HepG2 (cell line): ENCODE results near the gene TET2. TPM values are rescaled to one million over a fixed set of nuclear protein-coding genes. Genes with fewer than 3 reads are reported as not detected.

Experiments
- CAMTA2 ChIP-seq: sonication (generic); formaldehyde crosslinking; IDR thresholded peaks from 2 replicates; pipeline ENCODE4 v1.4.0; 2020; ENCODE audit warnings: mild to moderate bottlenecking, missing genetic modification reagents, borderline replicate concordance
- EHMT2 ChIP-seq: fragments of 200-600 bp; sonication (generic); IDR thresholded peaks from 2 replicates; pipeline ENCODE4 v1.7.0; 2017; ENCODE audit warnings: antibody characterized with exemption, low read depth, low read length, borderline replicate concordance
- HCFC1 ChIP-seq: fragments of 150-350 bp; IDR thresholded peaks from 2 replicates; pipeline ENCODE4 v1.6.1; 2014; ENCODE audit warnings: low read depth, low read length
- HDAC1 ChIP-seq: sonication (generic); formaldehyde crosslinking; IDR thresholded peaks from 2 replicates; pipeline ENCODE4 v1.5.1; 2020; ENCODE audit warnings: mild to moderate bottlenecking, missing genetic modification reagents
- MAFF ChIP-seq: IDR thresholded peaks from 2 replicates; pipeline ENCODE4 v1.6.1; 2011; ENCODE audit warnings: low read depth, low read length, improper control_type of control experiment
- MAX ChIP-seq: IDR thresholded peaks from 2 replicates; pipeline ENCODE4 v1.6.1; 2012; ENCODE audit warnings: inconsistent platforms
- MTF2 ChIP-seq: sonication (generic); formaldehyde crosslinking; IDR thresholded peaks from 2 replicates; pipeline ENCODE4 v1.5.0; 2020; ENCODE audit warnings: missing genetic modification reagents, borderline replicate concordance
- PAF1 ChIP-seq: IDR thresholded peaks from 2 replicates; pipeline ENCODE4 v1.6.1; 2016; ENCODE audit warnings: missing genetic modification reagents, missing compliant biosample characterization
- SMARCC2 ChIP-seq: fragments of 450-650 bp; IDR thresholded peaks from 2 replicates; pipeline ENCODE4 v1.6.1; 2017; ENCODE audit warnings: antibody characterized with exemption, mild to moderate bottlenecking
- SUZ12 ChIP-seq: fragments of 150-350 bp; IDR thresholded peaks from 2 replicates; pipeline ENCODE4 v1.6.1; 2014; ENCODE audit warnings: low read depth, low read length
- TCF12 ChIP-seq, 2 experiments: fragments of 450-650 bp in 1 of 2; sonication (generic) in 1 of 2; formaldehyde crosslinking in 1 of 2; IDR thresholded peaks; 2 replicates each; pipeline versions ENCODE4 v1.6.1 to v1.8.0; 2017 to 2022; ENCODE audit warnings: antibody characterized with exemption in 1 of 2, mild to moderate bottlenecking in 1 of 2, missing genetic modification reagents in 1 of 2, moderate library complexity in 1 of 2
- U2AF2 ChIP-seq: fragments of 200-400 bp; formaldehyde crosslinking; IDR thresholded peaks from 2 replicates; pipeline ENCODE4 v1.6.1; 2017; ENCODE audit warnings: low read depth, mild to moderate bottlenecking, low read length
- ZBTB14 ChIP-seq: sonication (generic); formaldehyde crosslinking; IDR thresholded peaks from 2 replicates; pipeline ENCODE4 v1.4.0; 2020; ENCODE audit warnings: missing genetic modification reagents
- ZBTB7A ChIP-seq: sonication (generic); formaldehyde crosslinking; IDR thresholded peaks from 2 replicates; pipeline ENCODE4 v1.8.0; 2022; ENCODE audit warnings: mild to moderate bottlenecking, missing genetic modification reagents
- ZIK1 ChIP-seq: sonication (generic); formaldehyde crosslinking; IDR thresholded peaks from 2 replicates; pipeline ENCODE4 v1.5.0; 2020; ENCODE audit warnings: mild to moderate bottlenecking, low read depth, missing genetic modification reagents, borderline replicate concordance
- ZNF280D ChIP-seq: sonication (generic); formaldehyde crosslinking; IDR thresholded peaks from 2 replicates; pipeline ENCODE4 v1.5.1; 2020; ENCODE audit warnings: mild to moderate bottlenecking, missing genetic modification reagents
- ZNF530 ChIP-seq: sonication (generic); formaldehyde crosslinking; IDR thresholded peaks from 2 replicates; pipeline ENCODE4 v1.5.0; 2020; ENCODE audit warnings: low read depth, mild to moderate bottlenecking, missing genetic modification reagents
- polyA plus RNA-seq, 8 experiments: library from polyadenylated mRNA; depleted of rRNA in 3 of 8; stranded (reverse) in 7 of 8; unstranded in 1 of 8; fragments of >200 nt; fragmentation: Illumina TruSeq in 4 of 8; extraction: Trizol in 4 of 8; gene quantifications; 2 replicates each; pipeline versions ENCODE4 v1.2.1 to v1.2.3, GENCODE V29; 2011 to 2016; ENCODE audit warnings: low read depth in 4 of 8, missing spikeins in 1 of 8, mixed read lengths in 1 of 8; ENCODE audit not compliant: insufficient read depth in 1 of 8
- total RNA-seq, 5 experiments: library from RNA; depleted of rRNA; stranded (reverse); fragments of >200 nt; fragmentation: Illumina TruSeq; extraction: Trizol; gene quantifications; 2 replicates each; pipeline ENCODE4 v1.2.3, GENCODE V29; 2016; ENCODE audit warnings: low read depth in 1 of 5
- TF ChIP-seq, protein P1 (sequence below): sonication (generic); formaldehyde crosslinking; IDR thresholded peaks from 2 replicates; pipeline ENCODE4 v1.5.1; 2020; ENCODE audit warnings: mild to moderate bottlenecking, missing genetic modification reagents, borderline replicate concordance
- TF ChIP-seq, protein P2 (sequence below): sonication (generic); formaldehyde crosslinking; IDR thresholded peaks from 2 replicates; pipeline ENCODE4 v1.5.0; 2020; ENCODE audit warnings: missing genetic modification reagents

TET2 gene
- total and polyA plus RNA-seq, 2 of the 13 experiments (the other 11 are each of a cell fraction or from before 2014, with no cell fraction given), result 4.7 to 4.8 TPM

GRCh38 chr4:105171912-105172311 lies 25.2 kb downstream of the TET2 start (continued):
- TF ChIP-seq, protein P1, sequence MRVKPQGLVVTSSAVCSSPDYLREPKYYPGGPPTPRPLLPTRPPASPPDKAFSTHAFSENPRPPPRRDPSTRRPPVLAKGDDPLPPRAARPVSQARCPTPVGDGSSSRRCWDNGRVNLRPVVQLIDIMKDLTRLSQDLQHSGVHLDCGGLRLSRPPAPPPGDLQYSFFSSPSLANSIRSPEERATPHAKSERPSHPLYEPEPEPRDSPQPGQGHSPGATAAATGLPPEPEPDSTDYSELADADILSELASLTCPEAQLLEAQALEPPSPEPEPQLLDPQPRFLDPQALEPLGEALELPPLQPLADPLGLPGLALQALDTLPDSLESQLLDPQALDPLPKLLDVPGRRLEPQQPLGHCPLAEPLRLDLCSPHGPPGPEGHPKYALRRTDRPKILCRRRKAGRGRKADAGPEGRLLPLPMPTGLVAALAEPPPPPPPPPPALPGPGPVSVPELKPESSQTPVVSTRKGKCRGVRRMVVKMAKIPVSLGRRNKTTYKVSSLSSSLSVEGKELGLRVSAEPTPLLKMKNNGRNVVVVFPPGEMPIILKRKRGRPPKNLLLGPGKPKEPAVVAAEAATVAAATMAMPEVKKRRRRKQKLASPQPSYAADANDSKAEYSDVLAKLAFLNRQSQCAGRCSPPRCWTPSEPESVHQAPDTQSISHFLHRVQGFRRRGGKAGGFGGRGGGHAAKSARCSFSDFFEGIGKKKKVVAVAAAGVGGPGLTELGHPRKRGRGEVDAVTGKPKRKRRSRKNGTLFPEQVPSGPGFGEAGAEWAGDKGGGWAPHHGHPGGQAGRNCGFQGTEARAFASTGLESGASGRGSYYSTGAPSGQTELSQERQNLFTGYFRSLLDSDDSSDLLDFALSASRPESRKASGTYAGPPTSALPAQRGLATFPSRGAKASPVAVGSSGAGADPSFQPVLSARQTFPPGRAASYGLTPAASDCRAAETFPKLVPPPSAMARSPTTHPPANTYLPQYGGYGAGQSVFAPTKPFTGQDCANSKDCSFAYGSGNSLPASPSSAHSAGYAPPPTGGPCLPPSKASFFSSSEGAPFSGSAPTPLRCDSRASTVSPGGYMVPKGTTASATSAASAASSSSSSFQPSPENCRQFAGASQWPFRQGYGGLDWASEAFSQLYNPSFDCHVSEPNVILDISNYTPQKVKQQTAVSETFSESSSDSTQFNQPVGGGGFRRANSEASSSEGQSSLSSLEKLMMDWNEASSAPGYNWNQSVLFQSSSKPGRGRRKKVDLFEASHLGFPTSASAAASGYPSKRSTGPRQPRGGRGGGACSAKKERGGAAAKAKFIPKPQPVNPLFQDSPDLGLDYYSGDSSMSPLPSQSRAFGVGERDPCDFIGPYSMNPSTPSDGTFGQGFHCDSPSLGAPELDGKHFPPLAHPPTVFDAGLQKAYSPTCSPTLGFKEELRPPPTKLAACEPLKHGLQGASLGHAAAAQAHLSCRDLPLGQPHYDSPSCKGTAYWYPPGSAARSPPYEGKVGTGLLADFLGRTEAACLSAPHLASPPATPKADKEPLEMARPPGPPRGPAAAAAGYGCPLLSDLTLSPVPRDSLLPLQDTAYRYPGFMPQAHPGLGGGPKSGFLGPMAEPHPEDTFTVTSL (CRISPR knock-in tag), result peak; percentile 67; the same call in 1 of the 2 replicates
- no peak for TF ChIP-seq MTF2
- TF ChIP-seq ZBTB14 (CRISPR knock-in tag), result no peak
- TF ChIP-seq U2AF2, result no peak
- TF ChIP-seq SMARCC2, result no peak
- no peak for TF ChIP-seq ZIK1 (CRISPR knock-in tag)
- TF ChIP-seq HDAC1 (CRISPR knock-in tag), result 0 out of 2 replicates have a peak, but pooled peaks have one; percentile 29
- no peak for TF ChIP-seq PAF1 (CRISPR knock-in tag)
- TF ChIP-seq ZNF530, result no peak
- TF ChIP-seq SUZ12, result no peak
- no peak for TF ChIP-seq ZNF280D (CRISPR knock-in tag)
- no peak for TF ChIP-seq CAMTA2
- no peak for TF ChIP-seq EHMT2
- no peak for TF ChIP-seq TCF12 (IDR thresholded peaks at IDR 0.05)
- TF ChIP-seq TCF12 (CRISPR knock-in tag; IDR thresholded peaks at IDR 0.05), result no peak
- no peak for TF ChIP-seq MAFF
- TF ChIP-seq, protein P2, sequence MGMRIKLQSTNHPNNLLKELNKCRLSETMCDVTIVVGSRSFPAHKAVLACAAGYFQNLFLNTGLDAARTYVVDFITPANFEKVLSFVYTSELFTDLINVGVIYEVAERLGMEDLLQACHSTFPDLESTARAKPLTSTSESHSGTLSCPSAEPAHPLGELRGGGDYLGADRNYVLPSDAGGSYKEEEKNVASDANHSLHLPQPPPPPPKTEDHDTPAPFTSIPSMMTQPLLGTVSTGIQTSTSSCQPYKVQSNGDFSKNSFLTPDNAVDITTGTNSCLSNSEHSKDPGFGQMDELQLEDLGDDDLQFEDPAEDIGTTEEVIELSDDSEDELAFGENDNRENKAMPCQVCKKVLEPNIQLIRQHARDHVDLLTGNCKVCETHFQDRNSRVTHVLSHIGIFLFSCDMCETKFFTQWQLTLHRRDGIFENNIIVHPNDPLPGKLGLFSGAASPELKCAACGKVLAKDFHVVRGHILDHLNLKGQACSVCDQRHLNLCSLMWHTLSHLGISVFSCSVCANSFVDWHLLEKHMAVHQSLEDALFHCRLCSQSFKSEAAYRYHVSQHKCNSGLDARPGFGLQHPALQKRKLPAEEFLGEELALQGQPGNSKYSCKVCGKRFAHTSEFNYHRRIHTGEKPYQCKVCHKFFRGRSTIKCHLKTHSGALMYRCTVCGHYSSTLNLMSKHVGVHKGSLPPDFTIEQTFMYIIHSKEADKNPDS, result no peak
- TF ChIP-seq ZBTB7A, result no peak
- TF ChIP-seq HCFC1, result no peak
- TF ChIP-seq MAX, result no peak
